ENCODE data around the gene TRIM63.

TRIM63 gene

GRCh38 chr1:26046246-26047095 is 21.0 kb downstream of the TRIM63 start:
- DNase-seq: no peak
- no peak for TF ChIP-seq CTCF (IDR thresholded peaks at IDR 0.05; ENCODE audit: low read depth, low read length)
- Histone ChIP-seq H3K27me3 (peaks cover 53% of the 10 kb centered on the region), H3K4me3 (ENCODE audit: low read depth, low read length) (no peak overlapping the region), H3K9me3 (no peaks in the 10 kb centered on the region), H3K4me1 (no peaks in the 10 kb centered on the region), H3K36me3 (no peaks in the 10 kb centered on the region)

DNA sequence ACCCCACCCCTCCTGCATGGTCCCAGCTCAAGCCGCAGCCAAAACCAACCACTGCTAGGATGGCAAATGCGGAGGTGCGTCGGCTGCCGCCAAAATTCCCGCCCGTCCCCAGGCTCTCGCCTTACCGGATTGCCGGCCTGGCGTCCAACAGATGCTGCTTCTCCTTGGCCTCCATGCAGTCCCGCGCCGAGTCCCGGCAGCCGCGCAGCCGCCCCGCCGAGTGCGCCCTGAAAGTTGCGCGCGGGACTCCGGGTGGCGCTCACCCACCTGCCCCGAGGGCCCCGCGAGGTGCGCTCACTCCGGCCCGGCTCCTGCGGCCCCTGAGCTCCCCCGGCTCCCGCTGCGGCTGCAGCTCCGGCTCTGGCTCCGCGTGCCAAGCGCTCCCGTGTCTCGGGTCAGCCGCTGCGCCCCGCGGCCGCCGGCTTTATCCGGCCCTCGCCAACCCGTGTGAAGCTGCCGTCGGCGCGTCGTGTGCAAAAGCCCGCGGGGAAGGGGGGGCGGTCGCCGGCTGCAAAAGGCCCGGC is 21.6 kb downstream of the TRIM63 start, which contains the start of gene SLC30A2:
Gene SLC30A2 (minus strand): TSS at position 397 of the 524 bp plus-strand sequence. CDS start 222 bp downstream, at position 175.
- H3K36me3 ChIP-seq: no peaks in the 10 kb centered on the region
- H3K9me3 ChIP-seq: no peaks in the 10 kb centered on the region
- TF ChIP-seq CTCF (IDR thresholded peaks at IDR 0.05; ENCODE audit: low read depth, low read length): no peak
- H3K4me3 ChIP-seq (ENCODE audit: low read depth, low read length): no peak within 1 kb of the TSS
- H3K27me3 ChIP-seq: peaks cover 53% of the 10 kb centered on the region
- DNase-seq: no peak
- H3K4me1 ChIP-seq: no peaks in the 10 kb centered on the region

GRCh38 chr1:26044971-26045721 is 22.3 kb downstream of the TRIM63 start:
- no peaks in the 10 kb centered on the region for H3K4me1 ChIP-seq
- H3K36me3 ChIP-seq: no peaks in the 10 kb centered on the region
- no peaks in the 10 kb centered on the region for H3K9me3 ChIP-seq
- no peak overlapping the region for H3K4me3 ChIP-seq (ENCODE audit: low read depth, low read length)
- TF ChIP-seq CTCF (IDR thresholded peaks at IDR 0.05; ENCODE audit: low read depth, low read length): no peak
- peaks cover 53% of the 10 kb centered on the region for H3K27me3 ChIP-seq
- no peak for DNase-seq

GRCh38 chr1:26044414-26044813 is 23.0 kb downstream of the TRIM63 start:
- no peak for TF ChIP-seq CTCF (IDR thresholded peaks at IDR 0.05; ENCODE audit: low read depth, low read length)
- no peaks in the 10 kb centered on the region for H3K36me3 ChIP-seq
- no peak overlapping the region for H3K4me3 ChIP-seq (ENCODE audit: low read depth, low read length)
- H3K27me3 ChIP-seq: peaks cover 51% of the 10 kb centered on the region
- no peak for DNase-seq
- no peaks in the 10 kb centered on the region for H3K4me1 ChIP-seq
- H3K9me3 ChIP-seq: no peaks in the 10 kb centered on the region

DNA sequence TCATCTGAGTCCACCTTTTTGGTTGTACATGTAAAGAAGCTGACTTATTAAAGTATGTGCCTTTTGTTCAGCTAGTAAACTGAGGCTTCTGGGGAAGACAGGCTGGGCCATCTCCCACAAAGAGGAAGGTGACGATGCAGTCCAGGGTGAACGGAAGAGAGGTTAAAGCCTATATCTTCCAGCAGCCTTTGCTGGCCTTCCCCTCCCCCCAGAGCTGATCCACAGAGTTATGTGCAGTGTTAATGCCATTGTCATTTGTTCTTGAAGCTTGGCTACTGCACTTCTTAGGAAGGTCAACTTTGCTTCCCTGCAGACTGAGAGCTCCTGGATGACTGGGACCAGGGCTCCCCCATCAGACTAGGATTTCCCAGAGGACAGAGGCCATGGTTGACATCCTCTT is 23.7 kb downstream of the TRIM63 start:
- no peak for TF ChIP-seq CTCF (IDR thresholded peaks at IDR 0.05; ENCODE audit: low read depth, low read length)
- DNase-seq: no peak
- Histone ChIP-seq H3K36me3 (no peaks in the 10 kb centered on the region), H3K9me3 (no peaks in the 10 kb centered on the region), H3K4me1 (no peaks in the 10 kb centered on the region), H3K27me3 (peaks cover 49% of the 10 kb centered on the region), H3K4me3 (ENCODE audit: low read depth, low read length) (no peak overlapping the region)
